Activated CD4-positive, alpha-beta T cell treated with anti-CD3 and anti-CD28 coated beads, Interleukin-2, amount 10 ng/mL, durations not matched to agents 7 days and 5 days (primary cell): ENCODE results near the gene MBD4. TPM values are rescaled to one million over a fixed set of nuclear protein-coding genes. Genes with fewer than 3 reads are reported as not detected.

Source experiments
- CTCF ChIA-PET: fragments of 350-600 bp; sonication (Branson Sonifier 250); formaldehyde crosslinking; loops from one replicate; lab custom pipeline; 2021; ENCODE audit warnings: antibody characterized with exemption; lab: Charles Lee
- POLR2A ChIA-PET: fragments of 350-600 bp; sonication (Branson Sonifier 250); formaldehyde crosslinking; loops from one replicate; lab custom pipeline; 2021; ENCODE audit warnings: antibody characterized with exemption; lab: Charles Lee
- DNase-seq: peaks from one replicate; pipeline ENCODE4 v3.0.0-alpha.2; 2020
- H3K27ac Mint-ChIP-seq: one replicate; pipeline ENCODE4 v1.8.0; 2021; ENCODE audit warnings: mild to moderate bottlenecking, moderate library complexity, mixed read lengths
- H3K27me3 Mint-ChIP-seq: one replicate; pipeline ENCODE4 v1.8.0; 2021; ENCODE audit warnings: mixed read lengths
- H3K36me3 Mint-ChIP-seq: one replicate; pipeline ENCODE4 v1.8.0; 2021; ENCODE audit warnings: low read depth, mixed read lengths
- H3K4me1 Mint-ChIP-seq: one replicate; pipeline ENCODE4 v1.8.0; 2021; ENCODE audit warnings: mixed read lengths
- H3K4me3 Mint-ChIP-seq: one replicate; pipeline ENCODE4 v1.8.0; 2021; ENCODE audit warnings: mild to moderate bottlenecking, moderate library complexity, mixed read lengths
- H3K9me3 Mint-ChIP-seq: one replicate; pipeline ENCODE4 v1.8.0; 2021; ENCODE audit warnings: mixed read lengths
- total RNA-seq, 2 experiments: library from RNA; stranded (reverse); gene quantifications; one replicate each; pipeline ENCODE4 v1.2.3, GENCODE V29; 2021

Gene MBD4
- total RNA-seq, 2 experiments from 2014 or later: 47.9 to 50.6 TPM

DNA sequence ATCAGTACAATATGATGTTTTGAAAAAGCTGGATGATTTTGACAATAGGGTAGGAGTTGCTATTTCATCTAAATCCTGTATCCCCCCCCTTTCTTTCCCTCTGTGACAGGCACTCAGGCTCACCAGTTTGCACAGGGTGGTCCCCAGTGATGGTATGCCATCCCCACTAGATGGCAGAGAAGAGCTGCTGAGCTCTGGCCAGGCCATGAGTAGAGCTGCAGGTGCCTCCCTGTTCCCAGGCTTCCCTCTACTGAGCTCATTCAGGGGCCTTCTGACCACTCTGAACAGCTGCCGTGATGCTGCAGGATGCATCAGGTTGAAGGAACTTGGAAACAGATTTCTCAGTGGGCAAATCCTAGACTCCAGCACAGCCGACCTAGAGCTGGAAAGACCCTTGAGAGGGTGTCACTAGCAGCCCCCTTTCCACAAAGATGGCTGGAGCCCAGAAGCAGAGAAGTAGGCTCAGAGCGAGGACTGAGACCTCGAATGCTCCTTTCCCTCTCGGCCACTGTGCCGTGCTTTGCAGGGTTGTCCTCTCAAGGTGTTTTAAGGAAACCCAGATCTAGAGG lies 56.4 kb downstream of the MBD4 start:
- Mint-ChIP-seq H3K9me3 (peaks cover 7% of the 10 kb centered on the region), H3K27me3 (no peaks in the 10 kb centered on the region), H3K36me3 (peaks cover 21% of the 10 kb centered on the region), H3K27ac (no peak overlapping the region), H3K4me3 (no peak overlapping the region), H3K4me1 (no peaks in the 10 kb centered on the region)
- peak; percentile 47 for DNase-seq
- CTCF ChIA-PET: interaction anchor here (0.6 to 2.0 kb wide), 9 partner anchors 10 to 439 kb away, joined by 3 to 7 read pairs (median 4); partner anchors contain the start of gene MBD4
- POLR2A ChIA-PET: interaction anchor here (0.5 kb wide), 1 partner anchor 17 kb away, joined by 6 read pairs; no protein-coding TSS in a partner anchor

DNA sequence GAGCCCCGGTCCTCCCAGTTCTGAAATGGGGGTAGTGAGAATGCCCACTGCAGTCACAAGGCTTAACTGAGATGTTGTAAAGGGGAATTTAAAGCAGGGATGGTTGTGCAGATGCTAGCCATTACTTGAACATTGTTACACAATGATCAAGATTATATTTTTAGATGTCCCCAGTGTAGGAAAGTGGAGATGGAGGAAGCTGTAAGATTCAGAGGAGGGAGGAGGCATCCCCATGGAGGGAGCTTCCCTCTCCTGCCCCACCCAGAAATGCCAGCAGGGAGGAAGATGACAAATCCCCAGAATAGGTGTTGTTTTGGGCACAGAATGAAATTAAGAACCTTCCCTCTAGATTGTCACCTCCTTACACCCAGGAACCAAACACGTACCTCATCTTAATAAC lies 57.4 kb downstream of the MBD4 start:
- peaks cover 7% of the 10 kb centered on the region for H3K9me3 Mint-ChIP-seq
- no peak overlapping the region for H3K4me3 Mint-ChIP-seq
- no peaks in the 10 kb centered on the region for H3K27me3 Mint-ChIP-seq
- no peak for DNase-seq
- H3K27ac Mint-ChIP-seq: no peak overlapping the region
- no peaks in the 10 kb centered on the region for H3K4me1 Mint-ChIP-seq
- ChIA-PET POLR2A (no interaction called here), CTCF (interaction anchor here (1.4 to 2.0 kb wide), 2 partner anchors 9 to 66 kb away, joined by 3 to 7 read pairs; a partner anchor contains a TSS)
- H3K36me3 Mint-ChIP-seq: peaks cover 12% of the 10 kb centered on the region

Other genes starting within 250 kb of the MBD4 start
- 100 to 1,000 TPM; 110 to 136 TPM for gene COPG1, start 190.3 kb downstream of the MBD4 start, total RNA-seq
- 10 to 100 TPM; 45.5 to 51.2 TPM for gene HMCES, start 161.1 kb downstream of the MBD4 start, total RNA-seq
- under 1 TPM; 0.69 TPM for gene EFCAB12, start 11.3 kb downstream of the MBD4 start, total RNA-seq
- 10 to 100 TPM; 24.9 to 27.2 TPM for gene IFT122, start 276 bp upstream of the MBD4 start, total RNA-seq
- not detected for gene RHO, start 88.7 kb upstream of the MBD4 start, total RNA-seq
- gene H1-8, start 103.2 kb upstream of the MBD4 start, total RNA-seq: not detected
- gene PLXND1, start 166.7 kb upstream of the MBD4 start, total RNA-seq: 1 to 10 TPM; 1.2 to 1.4 TPM